OCI-LY1 (cell line): ENCODE data around the gene TXNL1.

ENCODE experiments used
- H2AFZ ChIP-seq: fragments of 200-600 bp; sonication (generic), shearing (Covaris generic); 2 replicates; pipeline ENCODE4 v1.6.0; 2014; ENCODE audit warnings: antibody characterized with exemption, mild to moderate bottlenecking, low read length
- H3F3A ChIP-seq: fragments of 200-600 bp; sonication (generic), shearing (Covaris generic); 2 replicates; pipeline ENCODE4 v1.6.0; 2014; ENCODE audit warnings: mild to moderate bottlenecking, antibody characterized with exemption, low read length, moderate library complexity; ENCODE audit not compliant: insufficient read depth
- H3K27ac ChIP-seq: fragments of 200-600 bp; sonication (generic); 2 replicates; pipeline ENCODE4 v1.5.1; 2014; ENCODE audit warnings: low read length, mixed run types, mild to moderate bottlenecking, low read depth; ENCODE audit not compliant: poor library complexity, severe bottlenecking
- H3K27me3 ChIP-seq: fragments of 200-600 bp; sonication (generic); 2 replicates; pipeline ENCODE4 v1.6.0; 2014; ENCODE audit warnings: antibody characterized with exemption, mild to moderate bottlenecking, low read length, moderate library complexity; ENCODE audit not compliant: insufficient read depth
- H3K36me3 ChIP-seq: fragments of 200-600 bp; sonication (generic); 2 replicates; pipeline ENCODE4 v1.6.1; 2014; ENCODE audit warnings: mild to moderate bottlenecking, antibody characterized with exemption, low read length, moderate library complexity, mixed read lengths; ENCODE audit not compliant: insufficient read depth
- H3K4me1 ChIP-seq: fragments of 200-600 bp; sonication (generic); 2 replicates; pipeline ENCODE4 v1.5.1; 2014; ENCODE audit warnings: mild to moderate bottlenecking, low read length, moderate library complexity; ENCODE audit not compliant: insufficient read depth, severe bottlenecking
- H3K4me2 ChIP-seq: fragments of 200-600 bp; sonication (generic), shearing (Covaris generic); 2 replicates; pipeline ENCODE4 v1.6.1; 2014; ENCODE audit warnings: low read length
- H3K4me3 ChIP-seq: fragments of 200-600 bp; sonication (generic); 2 replicates; pipeline ENCODE4 v1.5.1; 2014; ENCODE audit warnings: low read length, low read depth, mild to moderate bottlenecking, mixed read lengths; ENCODE audit not compliant: poor library complexity, severe bottlenecking
- H3K79me2 ChIP-seq: fragments of 200-600 bp; shearing (Covaris generic); 2 replicates; pipeline ENCODE4 v1.6.1; 2016; ENCODE audit warnings: mixed run types, low read length, mixed read lengths; ENCODE audit not compliant: insufficient read depth
- H3K9ac ChIP-seq: fragments of 200-600 bp; sonication (generic), shearing (Covaris generic); 2 replicates; pipeline ENCODE4 v1.6.1; 2014; ENCODE audit warnings: mild to moderate bottlenecking, low read length, mixed read lengths
- H3K9me2 ChIP-seq: fragments of 200-600 bp; sonication (generic), shearing (Covaris generic); 2 replicates; pipeline ENCODE4 v1.6.1; 2014; ENCODE audit warnings: low read depth, mild to moderate bottlenecking, low read length, mixed read lengths
- H3K9me3 ChIP-seq: fragments of 200-600 bp; shearing (Covaris generic); 2 replicates; pipeline ENCODE4 v1.6.1; 2014; ENCODE audit warnings: low read length, mixed read lengths
- H4K20me1 ChIP-seq: fragments of 200-600 bp; sonication (generic), shearing (Covaris generic); 2 replicates; pipeline ENCODE4 v1.6.0; 2016; ENCODE audit warnings: mild to moderate bottlenecking, low read length; ENCODE audit not compliant: insufficient read depth
- EZH2 ChIP-seq: fragments of 200-600 bp; sonication (generic), shearing (Covaris generic); IDR thresholded peaks from 2 replicates; pipeline ENCODE4 v1.8.0; 2017; ENCODE audit warnings: borderline replicate concordance, mixed run types, mild to moderate bottlenecking, antibody characterized with exemption, low read length, moderate library complexity, mixed read lengths
- TF ChIP-seq, protein P1 (sequence below): fragments of 200-600 bp; sonication (generic), shearing (Covaris generic); IDR thresholded peaks from 2 replicates; pipeline ENCODE4 v1.5.1; 2017; ENCODE audit warnings: mild to moderate bottlenecking, antibody characterized with exemption, low read length, moderate library complexity, mixed read lengths

Gene TXNL1

DNA sequence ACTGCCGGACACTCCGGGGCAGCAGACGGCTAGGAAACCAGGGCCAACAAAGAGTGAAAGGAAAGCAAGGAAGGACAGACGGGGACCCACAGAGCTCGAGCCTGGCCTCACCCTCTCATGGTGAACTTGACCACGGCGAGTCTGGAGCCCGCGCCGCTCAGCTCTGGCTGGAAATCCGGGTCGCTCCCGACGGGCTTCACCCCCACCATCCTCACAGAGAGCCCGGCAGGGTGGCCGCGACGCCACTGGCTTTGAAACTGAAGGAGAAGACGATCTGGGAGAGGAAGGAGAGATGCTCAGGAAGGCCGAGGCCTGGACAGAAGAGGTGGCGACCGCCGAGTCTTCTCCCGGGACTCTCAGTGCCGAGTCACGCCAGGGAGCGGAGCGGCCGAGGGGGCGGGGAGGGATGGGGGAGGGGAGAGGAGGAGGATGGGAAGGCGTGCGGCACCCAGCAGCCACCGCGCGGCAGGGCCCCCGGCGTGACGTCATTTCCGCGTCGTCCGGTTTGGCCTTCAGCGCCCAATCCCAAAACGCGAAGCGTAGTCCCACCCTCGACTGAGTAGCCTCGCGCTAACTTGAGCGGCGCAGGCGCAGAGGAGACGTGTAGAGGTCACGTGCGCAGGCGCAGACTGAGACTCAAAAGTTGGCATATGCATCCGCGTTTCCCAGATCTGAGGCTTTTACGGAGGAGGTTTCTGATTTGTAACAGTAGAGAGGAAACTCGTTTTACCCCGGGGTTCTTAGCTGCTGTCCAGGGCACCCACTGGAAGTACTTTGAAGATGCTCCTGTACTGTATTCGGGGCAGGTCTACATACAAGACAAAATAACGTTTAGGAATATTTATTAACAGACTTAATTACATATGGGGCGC is at the start of gene TXNL1:
Gene TXNL1 (minus strand): TSS at position 361 of the 872 bp plus-strand sequence. CDS start 152 bp downstream, at position 209.
- Histone ChIP-seq H3K27me3 (no peaks in the 10 kb centered on the region), H3K4me1 (peaks cover 28% of the 10 kb centered on the region), H4K20me1 (no peaks in the 10 kb centered on the region), H3K9me2 (no peaks in the 10 kb centered on the region), H3K4me3 (peak within 1 kb of the TSS; percentile 91), H3K27ac (peak within 1 kb of the TSS; percentile 68), H3K9me3 (no peaks in the 10 kb centered on the region), H3K4me2 (peak within 1 kb of the TSS; percentile 92), H2AFZ (0 out of 2 replicates have a peak within 1 kb of the TSS, but pooled peaks have one; percentile 36), H3K9ac (peak within 1 kb of the TSS; percentile 93), H3K79me2 (peaks cover 47% of the 10 kb centered on the region), H3F3A (no peaks in the 10 kb centered on the region), H3K36me3 (peaks cover 21% of the 10 kb centered on the region)
- TF ChIP-seq, protein P1, sequence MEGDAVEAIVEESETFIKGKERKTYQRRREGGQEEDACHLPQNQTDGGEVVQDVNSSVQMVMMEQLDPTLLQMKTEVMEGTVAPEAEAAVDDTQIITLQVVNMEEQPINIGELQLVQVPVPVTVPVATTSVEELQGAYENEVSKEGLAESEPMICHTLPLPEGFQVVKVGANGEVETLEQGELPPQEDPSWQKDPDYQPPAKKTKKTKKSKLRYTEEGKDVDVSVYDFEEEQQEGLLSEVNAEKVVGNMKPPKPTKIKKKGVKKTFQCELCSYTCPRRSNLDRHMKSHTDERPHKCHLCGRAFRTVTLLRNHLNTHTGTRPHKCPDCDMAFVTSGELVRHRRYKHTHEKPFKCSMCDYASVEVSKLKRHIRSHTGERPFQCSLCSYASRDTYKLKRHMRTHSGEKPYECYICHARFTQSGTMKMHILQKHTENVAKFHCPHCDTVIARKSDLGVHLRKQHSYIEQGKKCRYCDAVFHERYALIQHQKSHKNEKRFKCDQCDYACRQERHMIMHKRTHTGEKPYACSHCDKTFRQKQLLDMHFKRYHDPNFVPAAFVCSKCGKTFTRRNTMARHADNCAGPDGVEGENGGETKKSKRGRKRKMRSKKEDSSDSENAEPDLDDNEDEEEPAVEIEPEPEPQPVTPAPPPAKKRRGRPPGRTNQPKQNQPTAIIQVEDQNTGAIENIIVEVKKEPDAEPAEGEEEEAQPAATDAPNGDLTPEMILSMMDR, result no peak
- TF ChIP-seq EZH2, result no peak

DNA sequence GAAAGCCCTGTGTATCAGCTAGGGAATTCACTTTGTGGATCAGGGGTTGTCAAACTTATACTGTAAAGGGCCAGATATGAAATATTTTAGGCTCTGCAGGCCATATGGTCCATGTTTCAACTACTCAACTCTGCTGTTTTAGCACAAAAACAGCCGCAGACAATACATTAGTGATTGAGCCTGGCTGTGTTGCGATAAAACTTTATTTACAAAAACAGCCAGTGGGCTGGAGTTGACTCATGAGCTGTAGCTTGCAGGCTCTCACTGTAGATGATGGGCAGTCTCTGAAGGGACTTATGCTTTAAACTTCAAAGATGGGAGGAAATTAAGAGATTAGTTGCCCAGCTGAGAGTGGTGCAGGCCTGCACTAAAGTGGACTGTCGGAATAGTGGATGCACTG is 45.9 kb upstream of the TXNL1 start:
- Histone ChIP-seq H3K4me2 (no peak overlapping the region), H3K27me3 (no peaks in the 10 kb centered on the region), H3K4me3 (no peak overlapping the region), H3K36me3 (peaks cover 21% of the 10 kb centered on the region; the same call in 1 of the 2 replicates), H3K9ac (no peak overlapping the region), H3K79me2 (no peaks in the 10 kb centered on the region), H3K27ac (no peak overlapping the region), H3K9me3 (no peaks in the 10 kb centered on the region), H2AFZ (no peak overlapping the region), H4K20me1 (no peaks in the 10 kb centered on the region), H3K9me2 (no peaks in the 10 kb centered on the region), H3F3A (no peaks in the 10 kb centered on the region), H3K4me1 (no peaks in the 10 kb centered on the region)
- no peak for TF ChIP-seq EZH2
- TF ChIP-seq, protein P1, result no peak

DNA sequence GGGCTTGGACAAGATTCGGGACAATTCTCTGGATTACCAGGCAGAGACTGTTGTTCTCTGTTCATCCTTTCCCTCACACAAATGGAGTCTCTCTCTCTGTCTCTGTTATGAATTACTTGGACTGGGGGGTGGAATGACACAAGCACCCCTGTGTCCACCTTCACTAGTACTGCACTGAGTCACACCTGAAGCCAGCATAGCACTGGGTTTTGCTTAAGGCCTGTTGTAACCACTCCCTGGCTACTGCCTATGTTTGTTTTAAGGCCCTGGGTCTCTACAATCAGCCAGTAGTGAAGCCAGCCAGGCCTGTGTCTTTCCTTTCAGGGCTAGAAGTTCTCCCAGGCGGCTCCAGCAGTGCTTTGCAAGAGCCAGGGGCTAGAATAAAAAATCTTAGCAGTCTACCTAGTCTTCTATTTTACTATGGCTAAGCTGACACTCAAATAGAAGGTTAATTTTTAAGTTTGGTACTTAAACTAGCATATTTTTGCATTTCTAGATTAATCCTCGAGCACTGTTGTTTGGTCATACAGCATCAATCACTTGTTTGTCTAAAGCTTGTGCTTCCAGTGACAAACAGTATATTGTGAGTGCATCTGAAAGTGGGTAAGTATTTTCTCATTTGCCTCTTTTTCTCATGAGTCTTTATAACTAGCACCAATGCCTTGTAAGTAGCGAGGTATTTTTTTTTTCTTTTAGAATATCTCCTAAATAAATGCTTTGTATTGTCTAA is 40.6 kb upstream of the TXNL1 start:
- H3K9me3 ChIP-seq, result no peaks in the 10 kb centered on the region
- H3K9ac ChIP-seq, result no peak overlapping the region
- TF ChIP-seq, protein P1, result no peak
- no peak for TF ChIP-seq EZH2
- H3K79me2 ChIP-seq, result no peaks in the 10 kb centered on the region
- no peaks in the 10 kb centered on the region for H4K20me1 ChIP-seq
- no peaks in the 10 kb centered on the region for H3F3A ChIP-seq
- peaks cover 9% of the 10 kb centered on the region for H3K36me3 ChIP-seq
- no peaks in the 10 kb centered on the region for H3K27me3 ChIP-seq
- H3K4me1 ChIP-seq, result no peaks in the 10 kb centered on the region
- no peaks in the 10 kb centered on the region for H3K9me2 ChIP-seq
- H2AFZ ChIP-seq, result no peak overlapping the region
- H3K4me3 ChIP-seq, result no peak overlapping the region
- no peak overlapping the region for H3K27ac ChIP-seq
- H3K4me2 ChIP-seq, result no peak overlapping the region
